ENCODE measurements around the gene SPR. TPM values are rescaled to one million over a fixed set of nuclear protein-coding genes. Genes with fewer than 3 reads are reported as not detected.

SPR gene
- total and polyA plus RNA-seq, 3 donors from 2014 or later: 15.7 to 27.6 (median 21.7) TPM

GRCh38 chr2:72919414-72920317, 32.5 kb downstream of the SPR start:
- no peaks in the 10 kb centered on the region for H3K36me3 ChIP-seq (ENCODE audit: low read depth, missing control alignments)
- H3K9me3 ChIP-seq: no peaks in the 10 kb centered on the region
- peak; percentile 9 for DNase-seq
- intact Hi-C loops (cut with DNase I; ENCODE audit: low total_unique reads): no loop called here
- peaks cover 31% of the 10 kb centered on the region for H3K4me1 ChIP-seq
- TF ChIP-seq CTCF (IDR thresholded peaks at IDR 0.05) (no peak), POLR2A (IDR thresholded peaks at IDR 0.05) (no peak)
- peak overlapping the region; percentile 12 to 46 for H3K4me3 ChIP-seq
- H3K27ac ChIP-seq: no peak overlapping the region
- peaks cover 16% of the 10 kb centered on the region for H3K27me3 ChIP-seq
- 10% methylated on average over 30 to 48 of the region's 48 CpGs for WGBS, 2 donors

- 2 to 3% methylated on average over 11 to 77 of the region's 77 CpGs for WGBS, 2 donors
- Histone ChIP-seq H3K9me3 (no peaks in the 10 kb centered on the region), H3K27ac (no peak overlapping the region), H3K4me3 (peak overlapping the region; percentile 12 to 46), H3K27me3 (peaks cover 12% of the 10 kb centered on the region), H3K36me3 (ENCODE audit: low read depth, missing control alignments) (no peaks in the 10 kb centered on the region), H3K4me1 (peaks cover 31% of the 10 kb centered on the region)
- peak; percentile 15 for DNase-seq
- intact Hi-C loops (cut with DNase I; ENCODE audit: low total_unique reads): no loop called here
- no peak for TF ChIP-seq POLR2A (IDR thresholded peaks at IDR 0.05)
- TF ChIP-seq CTCF (IDR thresholded peaks at IDR 0.05): no peak
Measured at GRCh38 chr2:72920318-72921087, 33.3 kb downstream of the SPR start.

GRCh38 chr2:72921088-72921851, 34.1 kb downstream of the SPR start:
- Histone ChIP-seq H3K4me1 (peaks cover 23% of the 10 kb centered on the region), H3K27ac (no peak overlapping the region), H3K9me3 (no peaks in the 10 kb centered on the region), H3K27me3 (peaks cover 12% of the 10 kb centered on the region), H3K36me3 (ENCODE audit: low read depth, missing control alignments) (no peaks in the 10 kb centered on the region), H3K4me3 (peak overlapping the region in 1 of 2 donors; percentile 46)
- DNase-seq: no peak
- intact Hi-C loops (cut with DNase I; ENCODE audit: low total_unique reads): no loop called here
- WGBS, 2 donors: 26 to 40% methylated on average over 11 to 15 of the region's 15 CpGs
- TF ChIP-seq POLR2A (IDR thresholded peaks at IDR 0.05) (no peak), CTCF (IDR thresholded peaks at IDR 0.05) (no peak)

- intact Hi-C loops (cut with DNase I; ENCODE audit: low total_unique reads): no loop called here
- Histone ChIP-seq H3K4me1 (peaks cover 17% of the 10 kb centered on the region), H3K4me3 (no peak overlapping the region), H3K27ac (no peak overlapping the region), H3K27me3 (peaks cover 12% of the 10 kb centered on the region), H3K9me3 (no peaks in the 10 kb centered on the region), H3K36me3 (ENCODE audit: low read depth, missing control alignments) (no peaks in the 10 kb centered on the region)
- no peak for DNase-seq
- WGBS, 2 donors: 78 to 95% methylated on average over 1 of the region's 1 CpG
- no peak for TF ChIP-seq CTCF (IDR thresholded peaks at IDR 0.05)
- no peak for TF ChIP-seq POLR2A (IDR thresholded peaks at IDR 0.05)
Measured at GRCh38 chr2:72921853-72922252, 34.6 kb downstream of the SPR start.

Measured in testis (tissue), 3 donors.